ENCODE measurements around the gene DYNLRB2.

- TF ChIP-seq HNF4G (IDR thresholded peaks at IDR 0.05) = no peak
- no peak for TF ChIP-seq EGR1 (IDR thresholded peaks at IDR 0.05; ENCODE audit: low read depth in 2 of 2)
- no peak for TF ChIP-seq CTCF (IDR thresholded peaks at IDR 0.05; ENCODE audit: low read depth, low read length, missing input control)
- TF ChIP-seq, protein P1, sequence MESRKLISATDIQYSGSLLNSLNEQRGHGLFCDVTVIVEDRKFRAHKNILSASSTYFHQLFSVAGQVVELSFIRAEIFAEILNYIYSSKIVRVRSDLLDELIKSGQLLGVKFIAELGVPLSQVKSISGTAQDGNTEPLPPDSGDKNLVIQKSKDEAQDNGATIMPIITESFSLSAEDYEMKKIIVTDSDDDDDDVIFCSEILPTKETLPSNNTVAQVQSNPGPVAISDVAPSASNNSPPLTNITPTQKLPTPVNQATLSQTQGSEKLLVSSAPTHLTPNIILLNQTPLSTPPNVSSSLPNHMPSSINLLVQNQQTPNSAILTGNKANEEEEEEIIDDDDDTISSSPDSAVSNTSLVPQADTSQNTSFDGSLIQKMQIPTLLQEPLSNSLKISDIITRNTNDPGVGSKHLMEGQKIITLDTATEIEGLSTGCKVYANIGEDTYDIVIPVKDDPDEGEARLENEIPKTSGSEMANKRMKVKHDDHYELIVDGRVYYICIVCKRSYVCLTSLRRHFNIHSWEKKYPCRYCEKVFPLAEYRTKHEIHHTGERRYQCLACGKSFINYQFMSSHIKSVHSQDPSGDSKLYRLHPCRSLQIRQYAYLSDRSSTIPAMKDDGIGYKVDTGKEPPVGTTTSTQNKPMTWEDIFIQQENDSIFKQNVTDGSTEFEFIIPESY (IDR thresholded peaks at IDR 0.05) = no peak
- no peak for TF ChIP-seq NR2F2 (IDR thresholded peaks at IDR 0.05)
- no peak for TF ChIP-seq TAF1 (conservative IDR thresholded peaks at IDR 0.05)
- TF ChIP-seq GABPA (IDR thresholded peaks at IDR 0.05 in 1 of 2, conservative IDR thresholded peaks at IDR 0.05 in 1 of 2) = no peak
- TF ChIP-seq, protein P2, sequence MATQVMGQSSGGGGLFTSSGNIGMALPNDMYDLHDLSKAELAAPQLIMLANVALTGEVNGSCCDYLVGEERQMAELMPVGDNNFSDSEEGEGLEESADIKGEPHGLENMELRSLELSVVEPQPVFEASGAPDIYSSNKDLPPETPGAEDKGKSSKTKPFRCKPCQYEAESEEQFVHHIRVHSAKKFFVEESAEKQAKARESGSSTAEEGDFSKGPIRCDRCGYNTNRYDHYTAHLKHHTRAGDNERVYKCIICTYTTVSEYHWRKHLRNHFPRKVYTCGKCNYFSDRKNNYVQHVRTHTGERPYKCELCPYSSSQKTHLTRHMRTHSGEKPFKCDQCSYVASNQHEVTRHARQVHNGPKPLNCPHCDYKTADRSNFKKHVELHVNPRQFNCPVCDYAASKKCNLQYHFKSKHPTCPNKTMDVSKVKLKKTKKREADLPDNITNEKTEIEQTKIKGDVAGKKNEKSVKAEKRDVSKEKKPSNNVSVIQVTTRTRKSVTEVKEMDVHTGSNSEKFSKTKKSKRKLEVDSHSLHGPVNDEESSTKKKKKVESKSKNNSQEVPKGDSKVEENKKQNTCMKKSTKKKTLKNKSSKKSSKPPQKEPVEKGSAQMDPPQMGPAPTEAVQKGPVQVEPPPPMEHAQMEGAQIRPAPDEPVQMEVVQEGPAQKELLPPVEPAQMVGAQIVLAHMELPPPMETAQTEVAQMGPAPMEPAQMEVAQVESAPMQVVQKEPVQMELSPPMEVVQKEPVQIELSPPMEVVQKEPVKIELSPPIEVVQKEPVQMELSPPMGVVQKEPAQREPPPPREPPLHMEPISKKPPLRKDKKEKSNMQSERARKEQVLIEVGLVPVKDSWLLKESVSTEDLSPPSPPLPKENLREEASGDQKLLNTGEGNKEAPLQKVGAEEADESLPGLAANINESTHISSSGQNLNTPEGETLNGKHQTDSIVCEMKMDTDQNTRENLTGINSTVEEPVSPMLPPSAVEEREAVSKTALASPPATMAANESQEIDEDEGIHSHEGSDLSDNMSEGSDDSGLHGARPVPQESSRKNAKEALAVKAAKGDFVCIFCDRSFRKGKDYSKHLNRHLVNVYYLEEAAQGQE (IDR thresholded peaks at IDR 0.05) = no peak
Observed at GRCh38 chr16:80500116-80500859, 40.5 kb upstream of the DYNLRB2 start.
